A549 treated with Mapracorat at 1 μM for 4 hours (cell line): ENCODE data around the gene MTMR1. TPM values are rescaled to one million over a fixed set of nuclear protein-coding genes. Genes with fewer than 3 reads are reported as not detected.

Source experiments
- total RNA-seq: library from RNA; stranded (reverse); fragments of 200-300 nt; extraction: Qiagen RNA extraction; gene quantifications from 5 replicates; pipeline ENCODE4 v1.2.3, GENCODE V29; 2022

The MTMR1 gene
- total RNA-seq = 13.1 to 16.9 TPM (median 15.4 TPM) in 5 replicates

DNA sequence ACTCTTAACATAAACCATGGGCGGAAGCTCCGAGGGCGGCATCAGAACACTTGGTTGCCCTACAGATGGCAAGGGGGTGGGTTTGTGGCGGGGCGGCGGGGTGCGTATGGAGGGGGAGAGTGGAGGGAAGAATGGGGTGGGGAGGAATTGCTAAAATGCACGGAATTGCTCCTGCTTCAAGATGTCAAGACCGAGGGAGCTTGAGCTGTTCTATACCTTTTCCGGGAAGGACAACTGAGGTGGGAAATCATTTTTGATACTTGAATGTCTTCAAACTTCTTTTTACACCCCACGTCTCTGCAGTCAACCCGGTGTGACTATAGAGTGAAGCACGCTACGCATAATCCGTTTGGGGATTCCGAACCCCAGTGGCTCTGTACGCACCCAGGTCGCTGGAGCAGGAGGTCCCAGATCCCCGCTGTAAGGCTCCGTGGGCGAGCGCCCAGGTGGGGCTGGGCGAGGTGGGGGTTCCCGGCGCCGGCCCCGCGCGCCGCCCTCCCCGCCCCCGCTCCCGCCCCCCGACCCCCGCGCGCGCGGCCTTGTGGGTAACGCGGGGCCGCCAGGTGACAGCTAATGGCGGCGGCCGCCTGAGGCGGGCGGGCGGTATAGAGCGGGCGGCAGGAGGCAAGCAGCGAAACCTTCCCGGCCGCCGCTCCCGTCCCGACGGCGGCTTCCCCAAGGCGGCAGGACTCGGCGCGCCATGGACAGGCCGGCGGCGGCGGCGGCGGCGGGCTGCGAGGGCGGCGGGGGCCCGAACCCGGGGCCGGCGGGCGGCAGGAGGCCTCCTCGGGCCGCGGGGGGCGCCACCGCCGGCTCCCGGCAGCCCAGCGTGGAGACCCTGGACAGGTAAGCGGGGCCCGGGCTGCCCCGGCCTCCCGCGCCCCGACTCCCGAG is at the start of gene MTMR1:
Gene MTMR1 (plus strand): TSS at position 566 of the 894 bp plus-strand sequence. CDS start 135 bp downstream, at position 701.

Other genes starting within 250 kb of the MTMR1 start
- gene MTM1, start 124.8 kb upstream of the MTMR1 start, total RNA-seq = 5.3 to 7.4 TPM (median 6.3 TPM) in 5 replicates
- gene CD99L2, start 205.3 kb downstream of the MTMR1 start, total RNA-seq = 51.2 to 56.4 TPM (median 55.5 TPM) in 5 replicates